Glomerular visceral epithelial cell (primary cell): Measurements from ENCODE around the gene PYGO2.
"Not testable (repeated sequence)": the region's sequence is repeated elsewhere in the genome, so short reads cannot be mapped to it uniquely, and the experiment has no call there.

ENCODE experiments used
- DNase-seq: peaks from one replicate; pipeline ENCODE4 v3.0.0-alpha.2; 2016; ENCODE audit errors: extremely low spot score

Gene PYGO2

GRCh38 chr1:154908129-154908528, 53.5 kb downstream of the PYGO2 start:
- DNase-seq: not testable (repeated sequence)
